ENCODE data around the gene DIAPH1.
"Not testable (repeated sequence)": the region's sequence is repeated elsewhere in the genome, so short reads cannot be mapped to it uniquely, and the experiment has no call there.

DIAPH1 gene

GRCh38 chr5:141617128-141617527 lies 1.7 kb downstream of the DIAPH1 start:
- Mint-ChIP-seq H3K27ac (peak overlapping the region; percentile 14 to 98 (median 91)), H3K4me3 (peak overlapping the region; percentile 96 to 98 (median 96)), H3K27me3 (ENCODE audit: low read depth) (no peaks in the 10 kb centered on the region), H3K4me1 (peaks cover 26% of the 10 kb centered on the region), H3K9me3 (no peaks in the 10 kb centered on the region), H3K36me3 (ENCODE audit: low read depth) (peaks cover 13% of the 10 kb centered on the region)
- no peak for TF ChIP-seq CTCF (IDR thresholded peaks at IDR 0.05; ENCODE audit: unreplicated experiment in 3 of 3)

DNA sequence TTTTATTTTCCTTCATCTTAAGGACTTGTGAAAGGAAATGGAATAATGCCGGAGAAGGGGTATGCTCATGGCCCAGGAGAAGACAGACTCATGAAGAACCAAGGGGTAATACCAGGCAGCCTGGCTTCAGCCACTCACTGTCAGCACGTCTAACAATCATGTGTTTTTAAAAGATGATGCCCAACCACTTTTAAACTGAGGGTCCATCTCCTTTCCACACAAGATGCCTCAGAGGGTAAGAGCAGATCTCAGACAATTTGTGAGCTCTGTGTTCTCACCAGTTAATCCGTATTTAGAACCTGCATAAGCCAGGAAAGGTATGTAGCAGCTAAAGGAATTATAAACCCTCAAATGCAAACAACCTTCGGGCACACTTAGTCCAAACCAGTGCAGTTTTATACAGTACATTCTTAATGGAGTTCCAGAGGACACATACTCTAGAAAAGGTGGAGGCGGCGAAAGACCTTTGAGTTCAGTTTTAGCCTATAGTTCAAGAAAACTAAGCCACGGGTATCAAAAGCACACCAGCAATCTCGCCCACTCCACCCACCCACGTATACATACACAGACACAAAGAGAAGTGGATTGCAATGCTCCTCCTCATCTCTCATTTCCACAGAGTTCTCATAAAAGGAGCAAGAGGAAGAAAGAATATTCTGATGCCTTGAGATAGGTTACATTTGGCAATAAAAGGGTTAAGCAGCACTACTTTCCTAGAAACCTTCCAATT lies 2.6 kb downstream of the DIAPH1 start:
- peak overlapping the region; percentile 96 to 98 (median 96) for H3K4me3 Mint-ChIP-seq
- peaks cover 9% of the 10 kb centered on the region for H3K36me3 Mint-ChIP-seq (ENCODE audit: low read depth)
- TF ChIP-seq CTCF (IDR thresholded peaks at IDR 0.05; ENCODE audit: unreplicated experiment in 3 of 3) = no peak
- no peaks in the 10 kb centered on the region for H3K27me3 Mint-ChIP-seq (ENCODE audit: low read depth)
- H3K27ac Mint-ChIP-seq = peak overlapping the region in 2 of 3 experiments; percentile 59 to 98
- peaks cover 26% of the 10 kb centered on the region for H3K4me1 Mint-ChIP-seq
- H3K9me3 Mint-ChIP-seq = no peaks in the 10 kb centered on the region

- TF ChIP-seq CTCF (IDR thresholded peaks at IDR 0.05; ENCODE audit: unreplicated experiment in 3 of 3) = no peak
- Mint-ChIP-seq H3K27me3 (ENCODE audit: low read depth) (no peaks in the 10 kb centered on the region), H3K9me3 (no peaks in the 10 kb centered on the region), H3K27ac (no peak overlapping the region), H3K36me3 (ENCODE audit: low read depth) (peaks cover 12% of the 10 kb centered on the region), H3K4me1 (peaks cover 26% of the 10 kb centered on the region), H3K4me3 (no peak overlapping the region)
Measured at GRCh38 chr5:141613344-141613743, 5.5 kb downstream of the DIAPH1 start.

DNA sequence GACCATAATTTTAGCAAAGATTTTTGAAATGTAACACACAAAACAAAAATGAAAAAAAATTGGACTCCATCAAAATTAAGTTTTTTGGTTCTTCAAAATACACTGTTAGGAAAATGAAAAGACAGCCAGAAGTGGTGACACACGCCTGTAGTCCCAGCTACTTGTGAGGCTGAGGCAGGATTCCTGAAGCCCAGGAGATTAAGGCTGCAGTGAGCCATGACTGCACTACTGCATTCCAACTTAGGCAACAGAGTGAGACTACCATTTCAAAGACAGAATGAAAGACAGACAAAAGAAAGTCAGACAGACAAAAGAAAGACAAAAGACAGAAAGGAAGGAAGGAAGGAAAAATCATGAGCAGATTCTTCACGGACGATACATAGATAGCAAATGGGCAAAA lies 7.5 kb downstream of the DIAPH1 start:
- Mint-ChIP-seq H3K4me1 (peaks cover 6% of the 10 kb centered on the region), H3K9me3 (no peaks in the 10 kb centered on the region), H3K36me3 (ENCODE audit: low read depth) (peaks cover 12% of the 10 kb centered on the region), H3K27me3 (ENCODE audit: low read depth) (no peaks in the 10 kb centered on the region), H3K4me3 (no peak overlapping the region), H3K27ac (peak overlapping the region in 1 of 3 experiments; percentile 30)
- TF ChIP-seq CTCF (IDR thresholded peaks at IDR 0.05; ENCODE audit: unreplicated experiment in 3 of 3) = no peak

- H3K9me3 Mint-ChIP-seq; H3K27me3 Mint-ChIP-seq (ENCODE audit: low read depth); H3K4me3 Mint-ChIP-seq; H3K36me3 Mint-ChIP-seq (ENCODE audit: low read depth); H3K4me1 Mint-ChIP-seq: not testable (repeated sequence)
- peak overlapping the region in 1 of 3 experiments; percentile 39 for H3K27ac Mint-ChIP-seq
Measured at GRCh38 chr5:141609921-141610320, 8.9 kb downstream of the DIAPH1 start.

DNA sequence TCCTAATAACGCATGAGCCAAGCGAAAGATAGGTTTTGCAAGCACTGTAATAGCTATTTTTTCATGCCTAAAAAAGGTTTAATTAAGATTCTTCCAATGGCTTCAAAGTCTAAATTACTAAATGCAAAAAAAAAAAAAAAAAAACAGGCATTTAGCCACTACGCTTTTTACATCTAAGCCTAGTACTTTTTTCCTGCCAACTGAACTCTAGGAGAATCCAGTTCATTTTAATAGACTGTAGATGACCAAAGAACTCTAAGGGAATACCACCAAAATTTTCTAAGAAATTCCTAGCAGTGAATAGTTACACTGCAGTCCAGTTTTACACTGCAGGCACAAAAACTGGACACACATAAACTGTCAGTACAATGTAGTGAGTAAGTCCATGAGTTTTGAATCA lies 9.8 kb downstream of the DIAPH1 start:
- Mint-ChIP-seq H3K4me3 (no peak overlapping the region), H3K4me1 (peaks cover 6% of the 10 kb centered on the region), H3K27ac (peak overlapping the region in 1 of 3 experiments; percentile 92), H3K9me3 (no peaks in the 10 kb centered on the region), H3K27me3 (ENCODE audit: low read depth) (no peaks in the 10 kb centered on the region), H3K36me3 (ENCODE audit: low read depth) (peaks cover 8% of the 10 kb centered on the region)
- no peak for TF ChIP-seq CTCF (IDR thresholded peaks at IDR 0.05; ENCODE audit: unreplicated experiment in 3 of 3)

All from nephron (organoid).